Neuronal stem cell (in vitro differentiated cells): ENCODE results near the gene CCL20.

Experiments
- DNase-seq: peaks from one replicate; pipeline ENCODE4 v3.0.0-alpha.2; 2013; ENCODE audit warnings: low spot score
- H2AFZ ChIP-seq: one replicate; pipeline ENCODE4 v1.6.1; 2013; ENCODE audit warnings: mild to moderate bottlenecking, low read length, inconsistent platforms
- H2AK5ac ChIP-seq: 2 replicates; pipeline ENCODE4 v1.6.1; 2013; ENCODE audit warnings: low read depth, mild to moderate bottlenecking, inconsistent platforms, low read length, moderate library complexity, mixed read lengths
- H2BK120ac ChIP-seq: 2 replicates; pipeline ENCODE4 v1.6.1; 2013; ENCODE audit warnings: low read depth, mild to moderate bottlenecking, inconsistent platforms, low read length, moderate library complexity, mixed read lengths
- H2BK12ac ChIP-seq: one replicate; pipeline ENCODE4 v1.6.1; 2013; ENCODE audit warnings: low read length, inconsistent platforms
- H2BK15ac ChIP-seq: 2 replicates; pipeline ENCODE4 v1.6.1; 2013; ENCODE audit warnings: mild to moderate bottlenecking, low read length, inconsistent platforms, mixed read lengths
- H2BK5ac ChIP-seq: one replicate; pipeline ENCODE4 v1.6.1; 2013; ENCODE audit warnings: inconsistent platforms, mild to moderate bottlenecking, low read length, moderate library complexity
- H3K14ac ChIP-seq: one replicate; pipeline ENCODE4 v1.6.1; 2013; ENCODE audit warnings: low read length, inconsistent platforms
- H3K18ac ChIP-seq: 2 replicates; pipeline ENCODE4 v1.6.1; 2013; ENCODE audit warnings: low read length, inconsistent platforms
- H3K23ac ChIP-seq: 2 replicates; pipeline ENCODE4 v1.6.1; 2013; ENCODE audit warnings: low read depth, mild to moderate bottlenecking, mixed read lengths, low read length, inconsistent platforms; ENCODE audit not compliant: poor library complexity
- H3K27ac ChIP-seq: replicated peaks from 3 replicates; pipeline ENCODE4 v1.5.1; 2013; ENCODE audit warnings: low read length, inconsistent platforms
- H3K27me3 ChIP-seq, 3 experiments: 2 replicates each; pipeline ENCODE4 v1.6.1; 2013; ENCODE audit warnings: low read length in 3 of 3, mild to moderate bottlenecking in 2 of 3, inconsistent platforms in 1 of 3, low read depth in 1 of 3, mixed read lengths in 1 of 3, moderate library complexity in 1 of 3; ENCODE audit not compliant: control insufficient read depth in 3 of 3, insufficient read depth in 3 of 3
- H3K36me3 ChIP-seq, 2 donors: replicated peaks in 1 of 2; 2 replicates each; pipeline ENCODE4 v1.6.1; 2013; ENCODE audit warnings: low read length in 2 of 2; ENCODE audit not compliant: control insufficient read depth in 2 of 2, insufficient read depth in 2 of 2
- H3K4ac ChIP-seq: 2 replicates; pipeline ENCODE4 v1.6.1; 2013; ENCODE audit warnings: inconsistent platforms, mild to moderate bottlenecking, low read length, moderate library complexity
- H3K4me1 ChIP-seq, 2 donors: 1 replicate in 1 of 2; 2 replicates in 1 of 2; pipeline ENCODE4 v1.6.1; 2013; ENCODE audit warnings: low read length in 2 of 2, low read depth in 1 of 2; ENCODE audit not compliant: control insufficient read depth in 2 of 2, insufficient read depth in 1 of 2
- H3K4me2 ChIP-seq: one replicate; pipeline ENCODE4 v1.6.1; 2013; ENCODE audit warnings: mild to moderate bottlenecking, low read length, inconsistent platforms; ENCODE audit not compliant: insufficient read depth, poor library complexity, severe bottlenecking
- H3K4me3 ChIP-seq, 2 donors: 2 replicates each; pipeline ENCODE4 v1.5.1; 2013; ENCODE audit warnings: low read length in 2 of 2, mild to moderate bottlenecking in 2 of 2, inconsistent platforms in 1 of 2, moderate library complexity in 1 of 2
- H3K79me1 ChIP-seq: one replicate; pipeline ENCODE4 v1.6.1; 2013; ENCODE audit warnings: low read depth, mild to moderate bottlenecking, inconsistent platforms, low read length, moderate library complexity
- H3K9ac ChIP-seq: one replicate; pipeline ENCODE4 v1.6.1; 2013; ENCODE audit warnings: mild to moderate bottlenecking, low read depth, low read length, inconsistent platforms; ENCODE audit not compliant: poor library complexity
- H3K9me3 ChIP-seq, 2 donors: replicated peaks in 1 of 2; 2 replicates each; pipeline versions ENCODE3 to v1.6.1; 2013; ENCODE audit warnings: low read length in 2 of 2, mild to moderate bottlenecking in 2 of 2, inconsistent platforms in 1 of 2, low read depth in 1 of 2, mixed read lengths in 1 of 2, moderate library complexity in 1 of 2; ENCODE audit not compliant: control insufficient read depth in 2 of 2, insufficient read depth in 1 of 2
- H4K8ac ChIP-seq: one replicate; pipeline ENCODE4 v1.6.1; 2013; ENCODE audit warnings: low read depth, mild to moderate bottlenecking, inconsistent platforms, low read length, moderate library complexity
- H4K91ac ChIP-seq: one replicate; pipeline ENCODE4 v1.6.1; 2013; ENCODE audit warnings: low read length, low read depth, mild to moderate bottlenecking, inconsistent platforms; ENCODE audit not compliant: poor library complexity
- WGBS, 2 donors: extraction: QIAGEN DNeasy Blood & Tissue Kit; methylation state at CpG; one replicate each; pipeline ENCODE4 v1.1.7; 2013; ENCODE audit warnings: missing lambda C conversion rate in 2 of 2, mixed read lengths in 1 of 2; ENCODE audit not compliant: insufficient read length in 2 of 2, insufficient replicate concordance in 1 of 2; ENCODE audit errors: extremely low coverage in 2 of 2; 5-methylcytosine and 5-hydroxymethylcytosine counted together

Gene CCL20

GRCh38 chr2:227785293-227785692, 28.3 kb upstream of the CCL20 start:
- Histone ChIP-seq H3K9me3 (no peaks in the 10 kb centered on the region), H3K27ac (no peak overlapping the region), H3K4me1 (no peaks in the 10 kb centered on the region)

GRCh38 chr2:227788561-227789018, 25.1 kb upstream of the CCL20 start:
- Histone ChIP-seq H3K18ac (no peak overlapping the region), H2AFZ (no peak overlapping the region), H3K27me3 (no peaks in the 10 kb centered on the region), H3K4ac (no peak overlapping the region), H2BK15ac (no peak overlapping the region), H2BK12ac (no peak overlapping the region), H3K79me1 (no peaks in the 10 kb centered on the region), H3K14ac (no peak overlapping the region), H3K27ac (no peak overlapping the region), H2AK5ac (no peak overlapping the region), H3K36me3 (no peaks in the 10 kb centered on the region), H2BK5ac (no peak overlapping the region), H4K8ac (no peak overlapping the region), H3K4me3 (no peak overlapping the region), H3K4me2 (no peak overlapping the region), H3K9me3 (no peaks in the 10 kb centered on the region), H4K91ac (no peak overlapping the region), H2BK120ac (no peak overlapping the region), H3K23ac (no peak overlapping the region), H3K4me1 (no peaks in the 10 kb centered on the region), H3K9ac (no peak overlapping the region)
- no CpG with 5 or more reads among the region's 4 CpGs for WGBS, 2 donors
- DNase-seq: no peak

More at GRCh38 chr2:227785293-227785692, 28.3 kb upstream of the CCL20 start:
- no peak overlapping the region for H2BK12ac ChIP-seq
- no peaks in the 10 kb centered on the region for H3K27me3 ChIP-seq
- no peak for DNase-seq
- no peak overlapping the region for H3K18ac ChIP-seq
- H3K36me3 ChIP-seq: no peaks in the 10 kb centered on the region
- H3K79me1 ChIP-seq: no peaks in the 10 kb centered on the region
- H3K4ac ChIP-seq: no peak overlapping the region
- no peak overlapping the region for H3K14ac ChIP-seq
- no peak overlapping the region for H2BK15ac ChIP-seq
- no peak overlapping the region for H3K23ac ChIP-seq
- H2BK120ac ChIP-seq: no peak overlapping the region
- no peak overlapping the region for H2AK5ac ChIP-seq
- H3K4me3 ChIP-seq: no peak overlapping the region
- H2BK5ac ChIP-seq: no peak overlapping the region
- H3K4me2 ChIP-seq: no peak overlapping the region
- no peak overlapping the region for H4K91ac ChIP-seq
- WGBS, 2 donors: no CpG with 5 or more reads among the region's 1 CpG
- H4K8ac ChIP-seq: no peak overlapping the region
- H3K9ac ChIP-seq: no peak overlapping the region
- no peak overlapping the region for H2AFZ ChIP-seq

- Histone ChIP-seq H2BK5ac (no peak overlapping the region), H3K27ac (no peak overlapping the region), H4K8ac (no peak overlapping the region), H2BK15ac (no peak overlapping the region), H4K91ac (no peak overlapping the region), H3K27me3 (no peaks in the 10 kb centered on the region), H2BK120ac (no peak overlapping the region), H3K4me1 (no peaks in the 10 kb centered on the region), H3K4me3 (no peak overlapping the region), H3K4me2 (no peak overlapping the region), H2BK12ac (no peak overlapping the region), H3K9ac (no peak overlapping the region), H2AFZ (no peak overlapping the region), H3K9me3 (no peaks in the 10 kb centered on the region), H3K23ac (no peak overlapping the region), H3K79me1 (no peaks in the 10 kb centered on the region), H3K18ac (no peak overlapping the region), H2AK5ac (no peak overlapping the region), H3K4ac (no peak overlapping the region), H3K14ac (no peak overlapping the region), H3K36me3 (no peaks in the 10 kb centered on the region)
- WGBS, 2 donors: no CpG with 5 or more reads among the region's 4 CpGs
- no peak for DNase-seq
Measured at GRCh38 chr2:227789803-227790202, 23.8 kb upstream of the CCL20 start.

- no peak overlapping the region for H3K14ac ChIP-seq
- no peaks in the 10 kb centered on the region for H3K27me3 ChIP-seq
- H4K8ac ChIP-seq: no peak overlapping the region
- no CpG with 5 or more reads among the region's 5 CpGs for WGBS, 2 donors
- H2BK5ac ChIP-seq: no peak overlapping the region
- H2BK120ac ChIP-seq: no peak overlapping the region
- no peak overlapping the region for H3K4ac ChIP-seq
- no peak overlapping the region for H3K18ac ChIP-seq
- H3K9ac ChIP-seq: no peak overlapping the region
- no peak overlapping the region for H3K27ac ChIP-seq
- no peaks in the 10 kb centered on the region for H3K4me1 ChIP-seq
- H2AK5ac ChIP-seq: no peak overlapping the region
- H3K23ac ChIP-seq: no peak overlapping the region
- no peak overlapping the region for H2BK12ac ChIP-seq
- H3K4me3 ChIP-seq: no peak overlapping the region
- H3K79me1 ChIP-seq: no peaks in the 10 kb centered on the region
- no peak overlapping the region for H4K91ac ChIP-seq
- H3K4me2 ChIP-seq: no peak overlapping the region
- H3K36me3 ChIP-seq: no peaks in the 10 kb centered on the region
- H2AFZ ChIP-seq: no peak overlapping the region
- no peak for DNase-seq
- H2BK15ac ChIP-seq: no peak overlapping the region
- H3K9me3 ChIP-seq: no peaks in the 10 kb centered on the region
Measured at GRCh38 chr2:227793148-227793712, 20.4 kb upstream of the CCL20 start.
